ENCODE data around the gene SUMO3. TPM values are rescaled to one million over a fixed set of nuclear protein-coding genes. Genes with fewer than 3 reads are reported as not detected.

The SUMO3 gene
- total RNA-seq, 1 experiment from 2014 or later, result 82.9 TPM

- DNase-seq, result no peak
- no peak overlapping the region for H2AK5ac ChIP-seq (ENCODE audit: insufficient read length, low read length)
- peak overlapping the region; percentile 55 to 87 (median 83); a peak in 3 of 7 replicates for H3K27ac Mint-ChIP-seq
- peaks cover 4 to 18% (median 14%) of the 10 kb centered on the region in 3 experiments; a peak in 6 of 7 replicates for H3K36me3 Mint-ChIP-seq (ENCODE audit: insufficient read depth in 1 of 3, low read depth in 3 of 3)
- H3K27me3 ChIP-seq (ENCODE audit: insufficient read depth, low read length), result no peaks in the 10 kb centered on the region
- H3K4me1 Mint-ChIP-seq, result peaks cover 52 to 62% of the 10 kb centered on the region in 2 experiments
- no peaks in the 10 kb centered on the region for H3K9me3 ChIP-seq (ENCODE audit: control insufficient read depth, low read depth, low read length)
- H3K56ac ChIP-seq (ENCODE audit: insufficient read length, low read depth, low read length), result no peak overlapping the region
- H3K4me1 ChIP-seq (ENCODE audit: insufficient read depth, low read length), result no peaks in the 10 kb centered on the region; the same call in 1 of the 2 replicates
- no CpG with 5 or more reads among the region's 12 CpGs for WGBS (ENCODE audit: extremely low coverage, insufficient read length, low lambda C conversion rate)
- H2BK5ac ChIP-seq (ENCODE audit: insufficient read length, low read length), result no peak overlapping the region
- no peak overlapping the region for H2BK15ac ChIP-seq (ENCODE audit: low read depth, low read length)
- no peaks in the 10 kb centered on the region for H4K20me1 ChIP-seq (ENCODE audit: control insufficient read depth, insufficient read depth, insufficient read length)
- no peak overlapping the region for H3K27ac ChIP-seq (ENCODE audit: insufficient read length, low read depth, low read length)
- no peak overlapping the region for H3T11ph ChIP-seq (ENCODE audit: low read length)
- no peak overlapping the region for H3K4ac ChIP-seq (ENCODE audit: low read depth, low read length)
- no peaks in the 10 kb centered on the region for H3K79me2 ChIP-seq (ENCODE audit: insufficient read depth, low read length)
- H4K8ac ChIP-seq (replicated peaks; ENCODE audit: insufficient read length, low read depth, low read length), result no peak overlapping the region
- no peak overlapping the region for H3K18ac ChIP-seq (ENCODE audit: insufficient read length, low read depth, low read length)
- no peak overlapping the region for H2BK20ac ChIP-seq (ENCODE audit: low read depth, low read length, poor library complexity, severe bottlenecking)
- no peaks in the 10 kb centered on the region for H3K79me1 ChIP-seq (ENCODE audit: insufficient read depth, low read depth, low read length, poor library complexity, severe bottlenecking)
- H3K23ac ChIP-seq (ENCODE audit: insufficient read length, low read depth, low read length), result no peak overlapping the region
- H3K4me2 ChIP-seq (ENCODE audit: insufficient read depth, insufficient read length, low read length), result no peak overlapping the region
- TF ChIP-seq CTCF (conservative IDR thresholded peaks at IDR 0.05), result no peak
- no peaks in the 10 kb centered on the region for H3K9me3 Mint-ChIP-seq
- H3K4me3 Mint-ChIP-seq, result peak overlapping the region in 1 of 2 experiments; percentile 13; a peak in 1 of 5 replicates
- no peak overlapping the region for H2BK12ac ChIP-seq (ENCODE audit: insufficient read length, low read depth, low read length)
- H4K5ac ChIP-seq (ENCODE audit: insufficient read length, low read depth, low read length), result no peak overlapping the region
- no peak overlapping the region for H3K9ac ChIP-seq (ENCODE audit: extremely low read depth, insufficient read length, low read length)
- no peaks in the 10 kb centered on the region for H3K23me2 ChIP-seq (ENCODE audit: insufficient read length, low read depth, low read length, poor library complexity, severe bottlenecking)
- no peak overlapping the region for H2BK120ac ChIP-seq (ENCODE audit: low read depth, low read length, poor library complexity, severe bottlenecking)
- H2AFZ ChIP-seq (ENCODE audit: low read length), result no peak overlapping the region
- peak overlapping the region; percentile 39; the same call in 1 of the 2 replicates for H3K14ac ChIP-seq (ENCODE audit: insufficient read depth, low read length)
- peaks cover 1% of the 10 kb centered on the region; the same call in 1 of the 2 replicates for H3K27me3 Mint-ChIP-seq (ENCODE audit: low read depth)
- H4K91ac ChIP-seq (ENCODE audit: insufficient read length, low read depth, low read length), result no peak overlapping the region
These were observed 52.4 kb downstream of the SUMO3 start for GRCh38 chr21:44765231-44766013.
